ENCODE measurements around the gene SMARCC2.

DNA sequence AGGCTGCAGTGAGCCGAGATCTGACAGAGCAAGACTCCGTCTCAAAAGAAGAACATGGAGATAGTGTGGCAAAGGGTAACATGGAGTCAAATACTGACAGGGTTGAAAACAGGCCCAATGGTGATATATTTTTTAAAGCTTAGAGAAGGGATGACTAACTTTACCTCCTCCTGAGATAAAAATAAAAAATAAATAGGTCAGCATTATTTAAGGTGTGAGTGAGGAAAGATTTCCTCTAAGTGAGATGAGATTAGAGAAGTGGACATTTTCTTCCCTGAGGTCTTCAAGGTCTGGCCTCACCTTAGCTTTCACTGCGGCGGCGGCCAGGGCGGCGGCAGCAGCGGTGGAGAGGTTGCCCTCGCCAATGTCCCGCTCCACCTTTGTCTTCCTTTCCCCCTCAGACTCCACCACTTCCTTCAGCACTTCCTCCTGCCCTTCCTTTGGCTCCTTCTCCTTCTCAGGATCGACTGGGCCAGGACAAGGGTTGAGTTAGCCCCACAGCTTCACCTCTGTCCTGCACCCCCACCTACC, 20.0 kb downstream of the SMARCC2 start:
- TF ChIP-seq CTCF (conservative IDR thresholded peaks at IDR 0.05; ENCODE audit: low read length) (no peak), EZH2phosphoT487 (IDR thresholded peaks at IDR 0.05; ENCODE audit: borderline replicate concordance, low read depth, low read length) (no peak)
